Iris pigment epithelial cell (primary cell): ENCODE results near the gene PHF12.
"Not testable (repeated sequence)": the region's sequence is repeated elsewhere in the genome, so short reads cannot be mapped to it uniquely, and the experiment has no call there.

ENCODE experiments used
- DNase-seq: peaks from one replicate; pipeline ENCODE4 v3.0.0-alpha.2; 2011; ENCODE audit warnings: low read depth

The PHF12 gene

GRCh38 chr17:28882154-28882895 is 69.0 kb downstream of the PHF12 start:
- DNase-seq = no peak

- no peak for DNase-seq
Measured at GRCh38 chr17:28881533-28882056, 69.7 kb downstream of the PHF12 start.

- DNase-seq = no peak
Measured at GRCh38 chr17:28880572-28880945, 70.8 kb downstream of the PHF12 start.

- DNase-seq = no peak
Measured at GRCh38 chr17:28879886-28880571, 71.3 kb downstream of the PHF12 start.

GRCh38 chr17:28878981-28879380 is 72.3 kb downstream of the PHF12 start:
- DNase-seq = peak; percentile 64

GRCh38 chr17:28878158-28878910 is 73.0 kb downstream of the PHF12 start:
- DNase-seq = peak; percentile 31

- DNase-seq = not testable (repeated sequence)
Measured at GRCh38 chr17:28877150-28877711, 74.1 kb downstream of the PHF12 start.

GRCh38 chr17:28875848-28876550 is 75.3 kb downstream of the PHF12 start:
- no peak for DNase-seq

- DNase-seq = no peak
Measured at GRCh38 chr17:28874750-28875149, 76.6 kb downstream of the PHF12 start.

GRCh38 chr17:28873839-28874238 is 77.5 kb downstream of the PHF12 start:
- DNase-seq = no peak

- peak; percentile 24 for DNase-seq
Measured at GRCh38 chr17:28871056-28871579, 80.2 kb downstream of the PHF12 start.

GRCh38 chr17:28867276-28867675 is 84.0 kb downstream of the PHF12 start:
- DNase-seq = no peak

- no peak for DNase-seq
Measured at GRCh38 chr17:28865946-28866752, 85.2 kb downstream of the PHF12 start.

GRCh38 chr17:28864991-28865849 is 86.1 kb downstream of the PHF12 start:
- no peak for DNase-seq

- DNase-seq = no peak
Measured at GRCh38 chr17:28863953-28864352, 87.4 kb downstream of the PHF12 start.

GRCh38 chr17:28862561-28862960 is 88.8 kb downstream of the PHF12 start:
- no peak for DNase-seq

GRCh38 chr17:28861393-28862203 is 89.7 kb downstream of the PHF12 start:
- no peak for DNase-seq

GRCh38 chr17:28860363-28860808 is 90.9 kb downstream of the PHF12 start:
- DNase-seq = no peak
